ENCODE measurements around the gene COL5A2.

GRCh38 chr2:189142893-189143759 is 36.4 kb downstream of the COL5A2 start:
- TF ChIP-seq CTCF (IDR thresholded peaks at IDR 0.05 in 2 of 3, conservative IDR thresholded peaks at IDR 0.05 in 1 of 3; ENCODE audit: control insufficient read depth in 2 of 3, extremely low read depth in 1 of 3, insufficient read depth in 1 of 3, low read depth in 3 of 3, low read length in 3 of 3) (peak; percentile 88 to 97 (median 89); a peak in 5 of 6 replicates), POLR2A (IDR thresholded peaks at IDR 0.05; ENCODE audit: low read depth, low read length) (no peak), EP300 (IDR thresholded peaks at IDR 0.05; ENCODE audit: borderline replicate concordance in 1 of 2, control insufficient read depth in 1 of 2, low read depth in 2 of 2, low read length in 2 of 2) (no peak), DPF2 (IDR thresholded peaks at IDR 0.05) (no peak), CUX1 (IDR thresholded peaks at IDR 0.05; ENCODE audit: insufficient replicate concordance, low read depth, low read length) (no peak), KAT2A (conservative IDR thresholded peaks at IDR 0.05; ENCODE audit: control insufficient read depth, low read depth, low read length) (no peak), TAF1 (IDR thresholded peaks at IDR 0.05; ENCODE audit: borderline replicate concordance, low read depth, low read length) (no peak), FOXM1 (IDR thresholded peaks at IDR 0.05; ENCODE audit: low read depth, low read length) (no peak), ATF7 (IDR thresholded peaks at IDR 0.05; ENCODE audit: low read depth) (no peak), MTA3 (IDR thresholded peaks at IDR 0.05; ENCODE audit: borderline replicate concordance, low read length) (no peak), SMC3 (IDR thresholded peaks at IDR 0.05; ENCODE audit: borderline replicate concordance, low read length) (peak; percentile 76), BCL3 (IDR thresholded peaks at IDR 0.05; ENCODE audit: borderline replicate concordance, insufficient read depth, low read depth, low read length, poor library complexity, severe bottlenecking) (no peak), ELK1 (IDR thresholded peaks at IDR 0.05; ENCODE audit: low read depth, low read length) (no peak), NR2C2 (IDR thresholded peaks at IDR 0.05; ENCODE audit: borderline replicate concordance, control insufficient read depth, insufficient read length, low read depth) (no peak)

Data from GM12878 (cell line).